ENCODE measurements around the gene ELOA. TPM values are rescaled to one million over a fixed set of nuclear protein-coding genes. Genes with fewer than 3 reads are reported as not detected.

Gene ELOA
- total RNA-seq, 4 donors from 2014 or later, result 38.2 to 58.2 (median 42.8) TPM

DNA sequence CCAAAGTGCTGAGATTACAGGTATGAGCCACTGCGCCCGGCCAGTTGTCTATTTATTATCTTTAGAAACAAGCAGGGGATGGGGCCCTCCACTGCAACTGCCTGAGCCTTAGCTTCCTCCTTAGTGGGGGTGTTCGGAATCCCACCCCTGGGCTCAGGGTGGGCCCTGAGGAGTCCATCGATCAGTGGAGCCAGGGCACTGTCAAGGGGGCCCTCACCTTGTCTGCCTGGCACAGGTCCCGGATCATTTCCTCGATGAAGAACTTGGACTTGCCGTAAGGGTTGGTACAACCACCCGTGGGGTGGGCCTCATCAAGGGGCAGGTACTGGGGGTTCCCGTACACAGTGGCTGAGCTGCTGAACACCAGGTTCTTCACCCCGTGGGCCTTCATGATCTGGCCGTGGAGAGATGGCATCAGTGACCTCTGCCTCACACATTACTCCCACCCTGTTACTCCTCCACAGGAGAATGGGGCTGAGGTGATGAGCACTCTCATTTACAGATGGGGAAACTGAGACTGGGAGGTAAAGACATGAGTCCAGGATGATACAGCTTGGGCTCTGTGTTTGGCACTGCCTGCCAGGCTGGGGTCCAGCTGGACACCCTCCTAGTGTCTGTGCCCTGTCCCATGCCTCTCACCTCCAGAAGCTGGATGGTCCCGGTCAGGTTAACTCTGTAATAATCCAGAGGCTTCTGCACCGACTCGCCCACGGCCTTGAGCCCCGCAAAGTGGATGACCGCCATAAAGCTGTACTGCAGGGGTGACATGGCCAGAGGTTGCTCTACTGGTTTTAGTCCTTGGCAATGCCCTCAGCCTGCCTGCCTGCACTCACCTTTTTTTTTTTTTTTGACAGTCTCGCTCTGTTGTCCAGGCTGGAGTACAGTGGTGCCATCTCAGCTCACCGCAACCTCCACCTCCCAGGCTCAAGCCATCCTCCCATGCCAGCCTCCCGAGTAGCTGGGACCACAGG lies 54.5 kb downstream of the ELOA start:
- no peaks in the 10 kb centered on the region for H3K27me3 ChIP-seq
- peaks cover 46% of the 10 kb centered on the region for H3K4me1 ChIP-seq
- no peak for DNase-seq (ENCODE audit: low spot score in 2 of 2)
- H3K36me3 ChIP-seq, result peaks cover 52% of the 10 kb centered on the region
- WGBS, result 85% methylated on average over 19 of the region's 20 CpGs
- no peak overlapping the region for H3K4me3 ChIP-seq
- no peaks in the 10 kb centered on the region for H3K9me3 ChIP-seq
- TF ChIP-seq, protein P1, sequence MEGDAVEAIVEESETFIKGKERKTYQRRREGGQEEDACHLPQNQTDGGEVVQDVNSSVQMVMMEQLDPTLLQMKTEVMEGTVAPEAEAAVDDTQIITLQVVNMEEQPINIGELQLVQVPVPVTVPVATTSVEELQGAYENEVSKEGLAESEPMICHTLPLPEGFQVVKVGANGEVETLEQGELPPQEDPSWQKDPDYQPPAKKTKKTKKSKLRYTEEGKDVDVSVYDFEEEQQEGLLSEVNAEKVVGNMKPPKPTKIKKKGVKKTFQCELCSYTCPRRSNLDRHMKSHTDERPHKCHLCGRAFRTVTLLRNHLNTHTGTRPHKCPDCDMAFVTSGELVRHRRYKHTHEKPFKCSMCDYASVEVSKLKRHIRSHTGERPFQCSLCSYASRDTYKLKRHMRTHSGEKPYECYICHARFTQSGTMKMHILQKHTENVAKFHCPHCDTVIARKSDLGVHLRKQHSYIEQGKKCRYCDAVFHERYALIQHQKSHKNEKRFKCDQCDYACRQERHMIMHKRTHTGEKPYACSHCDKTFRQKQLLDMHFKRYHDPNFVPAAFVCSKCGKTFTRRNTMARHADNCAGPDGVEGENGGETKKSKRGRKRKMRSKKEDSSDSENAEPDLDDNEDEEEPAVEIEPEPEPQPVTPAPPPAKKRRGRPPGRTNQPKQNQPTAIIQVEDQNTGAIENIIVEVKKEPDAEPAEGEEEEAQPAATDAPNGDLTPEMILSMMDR (IDR thresholded peaks at IDR 0.05), result no peak
- TF ChIP-seq EP300 (IDR thresholded peaks at IDR 0.05) (no peak), POLR2A (IDR thresholded peaks at IDR 0.05) (no peak), POLR2AphosphoS5 (IDR thresholded peaks at IDR 0.05) (no peak)
- H3K27ac ChIP-seq, result no peak overlapping the region

DNA sequence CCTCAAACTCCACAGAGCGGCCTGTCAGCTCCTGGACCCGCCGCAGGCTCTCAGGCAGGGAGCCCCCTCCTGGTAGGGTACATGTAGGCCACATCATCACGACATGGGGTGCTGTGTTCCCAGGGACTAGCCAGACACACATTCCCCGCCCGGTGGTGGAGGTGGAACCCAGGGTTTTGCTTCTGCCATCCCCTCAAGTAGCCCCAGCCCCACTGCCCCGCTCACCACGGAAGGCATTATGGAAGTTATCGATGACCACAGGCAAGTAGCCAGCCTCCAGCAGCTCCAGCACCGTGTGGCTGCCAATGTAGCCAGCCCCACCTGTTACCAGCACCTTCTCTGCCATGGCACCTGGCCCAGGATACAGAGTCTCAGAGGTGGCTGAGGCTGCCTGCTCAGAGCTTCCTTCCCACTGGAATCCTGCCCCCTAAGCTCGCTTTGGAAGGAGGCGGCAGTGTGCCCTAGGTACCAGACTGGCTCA lies 55.4 kb downstream of the ELOA start:
- no peak for DNase-seq (ENCODE audit: low spot score in 2 of 2)
- TF ChIP-seq POLR2AphosphoS5 (IDR thresholded peaks at IDR 0.05) (no peak), EP300 (IDR thresholded peaks at IDR 0.05) (no peak), POLR2A (IDR thresholded peaks at IDR 0.05) (no peak)
- TF ChIP-seq, protein P1 (IDR thresholded peaks at IDR 0.05), result no peak
- H3K4me3 ChIP-seq, result peak overlapping the region; percentile 95
- H3K27ac ChIP-seq, result peak overlapping the region; percentile 93
- H3K27me3 ChIP-seq, result no peaks in the 10 kb centered on the region
- WGBS, result 86% methylated on average over 9 of the region's 12 CpGs
- H3K36me3 ChIP-seq, result peaks cover 45% of the 10 kb centered on the region
- peaks cover 37% of the 10 kb centered on the region for H3K4me1 ChIP-seq
- H3K9me3 ChIP-seq, result no peaks in the 10 kb centered on the region

DNA sequence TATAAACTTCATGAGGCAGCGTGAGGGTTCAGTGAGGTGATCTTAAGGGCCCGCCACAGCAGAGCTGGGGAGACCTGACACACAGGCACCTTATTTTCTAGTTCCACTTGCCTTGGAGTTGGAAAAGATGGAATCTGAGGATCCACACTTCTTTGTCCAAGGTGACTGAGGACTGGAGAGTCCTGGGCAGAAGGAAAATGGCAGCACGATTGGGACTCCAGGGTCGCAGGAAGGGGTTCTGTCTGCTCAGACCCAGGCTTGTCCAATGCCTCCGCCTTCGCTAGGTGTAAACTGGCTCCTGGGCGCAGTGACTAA lies 55.9 kb downstream of the ELOA start:
- Histone ChIP-seq H3K27me3 (no peaks in the 10 kb centered on the region), H3K4me1 (peaks cover 32% of the 10 kb centered on the region), H3K4me3 (peak overlapping the region; percentile 95), H3K9me3 (no peaks in the 10 kb centered on the region), H3K36me3 (peaks cover 40% of the 10 kb centered on the region), H3K27ac (peak overlapping the region; percentile 93)
- WGBS, result 55% methylated on average over 6 of the region's 7 CpGs
- no peak for TF ChIP-seq EP300 (IDR thresholded peaks at IDR 0.05)
- TF ChIP-seq, protein P1 (IDR thresholded peaks at IDR 0.05), result no peak
- TF ChIP-seq POLR2AphosphoS5 (IDR thresholded peaks at IDR 0.05), result no peak
- TF ChIP-seq POLR2A (IDR thresholded peaks at IDR 0.05), result no peak
- no peak for DNase-seq (ENCODE audit: low spot score in 2 of 2)

DNA sequence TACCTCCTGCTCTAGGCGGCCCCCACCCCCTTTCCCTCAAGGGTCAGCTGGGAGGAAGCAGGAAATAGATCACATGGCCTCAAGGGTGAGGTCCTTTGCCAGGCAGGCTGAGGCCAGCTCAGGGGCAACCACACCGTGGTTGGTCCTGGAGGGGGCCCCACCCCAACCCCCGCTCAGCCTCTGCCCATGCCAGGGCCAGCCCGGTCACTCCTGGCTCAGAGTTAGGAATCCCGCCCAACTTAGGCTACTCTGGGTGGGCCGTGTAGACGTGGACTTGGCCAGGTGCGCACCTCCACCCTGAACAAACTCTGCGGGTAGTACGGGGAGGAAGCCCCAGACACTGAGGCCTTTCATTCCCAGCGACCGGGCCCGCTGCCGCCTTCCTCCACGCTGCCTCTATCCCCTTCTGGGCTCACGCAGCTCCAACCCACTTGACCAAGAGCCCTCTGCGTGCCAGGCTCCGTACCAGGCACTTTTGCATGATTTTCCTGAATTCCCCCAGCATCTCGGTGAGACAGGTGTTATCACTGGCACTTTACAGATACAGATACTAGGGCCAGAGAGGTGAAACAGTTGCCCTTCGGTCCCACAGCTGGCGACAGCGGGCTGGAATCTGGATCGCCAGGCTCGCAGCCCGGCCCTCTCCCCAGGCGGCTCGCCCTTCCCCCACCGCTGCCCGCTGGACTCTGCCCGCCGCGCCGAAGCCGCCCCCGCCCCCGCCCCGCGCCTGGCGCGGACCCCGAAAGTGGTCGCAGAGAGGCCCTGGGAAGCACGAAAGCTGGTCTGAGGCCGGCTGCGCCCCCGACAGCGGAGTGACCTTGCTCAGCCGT lies 56.5 kb downstream of the ELOA start:
- peaks cover 35% of the 10 kb centered on the region for H3K36me3 ChIP-seq
- peak in 1 of 2 donors; percentile 81 for DNase-seq (ENCODE audit: low spot score in 2 of 2)
- TF ChIP-seq, protein P1 (IDR thresholded peaks at IDR 0.05), result no peak
- TF ChIP-seq POLR2A (IDR thresholded peaks at IDR 0.05) (no peak), POLR2AphosphoS5 (IDR thresholded peaks at IDR 0.05) (peak in 1 of 3 donors; percentile 54), EP300 (IDR thresholded peaks at IDR 0.05) (no peak)
- no peaks in the 10 kb centered on the region for H3K9me3 ChIP-seq
- WGBS, result no CpG with 5 or more reads among the region's 48 CpGs
- H3K27me3 ChIP-seq, result no peaks in the 10 kb centered on the region
- H3K4me3 ChIP-seq, result peak overlapping the region; percentile 95
- H3K27ac ChIP-seq, result peak overlapping the region; percentile 93
- peaks cover 32% of the 10 kb centered on the region for H3K4me1 ChIP-seq

All from suprapubic skin (tissue), 4 donors.